LHCN-M2 (cell line): ENCODE results near the gene RALGDS. TPM values are rescaled to one million over a fixed set of nuclear protein-coding genes. Genes with fewer than 3 reads are reported as not detected.

Experiments used
- DNase-seq: peaks from one replicate; pipeline ENCODE4 v3.0.0-alpha.2; 2012; ENCODE audit warnings: low read depth
- total RNA-seq: library from RNA; depleted of rRNA; stranded (reverse); fragments of >200 nt; gene quantifications from 2 replicates; pipeline ENCODE4 v1.2.3, GENCODE V29; 2014

The RALGDS gene
- total RNA-seq, 1 experiment from 2014 or later: 17.8 TPM

GRCh38 chr9:133151601-133152525 is 30.8 kb upstream of the RALGDS start:
- no peak for DNase-seq

GRCh38 chr9:133151041-133151440 is 30.0 kb upstream of the RALGDS start:
- DNase-seq: no peak

GRCh38 chr9:133149130-133150015 is 28.3 kb upstream of the RALGDS start:
- peak; percentile 80 for DNase-seq

DNA sequence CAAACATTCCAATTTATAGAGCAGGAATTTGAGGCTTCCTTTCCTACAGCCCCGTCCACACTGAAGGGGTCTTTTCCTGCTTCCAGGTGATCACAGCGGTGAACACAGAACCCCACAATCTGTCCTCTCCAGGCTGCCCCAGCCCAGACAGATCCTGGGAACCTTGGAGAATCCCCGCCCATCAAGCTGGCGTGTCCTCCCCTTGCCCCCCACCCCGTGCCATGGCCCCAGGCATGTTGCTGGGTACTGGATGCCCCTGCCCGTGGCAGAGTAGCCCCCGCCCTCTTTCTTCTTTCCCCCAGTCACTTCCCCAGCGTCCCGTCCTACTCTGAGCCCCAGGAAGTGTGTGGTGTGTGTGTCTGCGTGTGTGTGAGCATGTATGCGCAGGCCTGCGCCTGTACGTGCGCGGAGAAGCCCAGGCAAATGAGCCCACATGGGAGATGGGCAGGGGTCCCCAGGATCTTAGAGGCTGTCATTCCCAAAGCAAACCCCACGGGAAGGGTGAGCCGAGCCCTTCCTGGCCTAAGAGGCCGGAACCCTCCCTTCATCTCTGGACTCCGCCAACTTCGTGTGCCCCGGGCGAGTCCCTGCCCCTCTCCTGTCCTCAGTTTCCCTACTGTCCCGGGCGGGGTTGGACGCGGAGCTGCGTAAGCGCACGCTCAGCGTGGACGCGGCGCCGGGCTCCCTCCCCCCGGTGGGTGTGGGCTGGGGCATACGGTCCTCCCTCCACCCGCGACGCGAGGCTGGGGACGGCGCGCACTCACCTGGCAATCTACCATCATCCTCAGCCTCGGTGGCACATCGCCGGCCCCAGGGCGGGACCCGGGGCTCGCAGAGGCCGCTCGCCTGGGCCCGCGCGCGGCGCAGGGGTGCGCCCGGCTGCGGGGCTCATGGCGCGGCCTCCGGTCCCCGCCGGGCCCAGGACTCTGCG is 27.4 kb upstream of the RALGDS start:
- no peak for DNase-seq

- peak; percentile 36 for DNase-seq
These were observed 26.6 kb upstream of the RALGDS start for GRCh38 chr9:133147412-133148198.

- DNase-seq: no peak
These were observed 25.8 kb upstream of the RALGDS start for GRCh38 chr9:133146746-133147411.

- DNase-seq: no peak
These were observed 24.1 kb upstream of the RALGDS start for GRCh38 chr9:133144904-133145851.

- DNase-seq: peak; percentile 49
These were observed 23.3 kb upstream of the RALGDS start for GRCh38 chr9:133144142-133144903.

DNA sequence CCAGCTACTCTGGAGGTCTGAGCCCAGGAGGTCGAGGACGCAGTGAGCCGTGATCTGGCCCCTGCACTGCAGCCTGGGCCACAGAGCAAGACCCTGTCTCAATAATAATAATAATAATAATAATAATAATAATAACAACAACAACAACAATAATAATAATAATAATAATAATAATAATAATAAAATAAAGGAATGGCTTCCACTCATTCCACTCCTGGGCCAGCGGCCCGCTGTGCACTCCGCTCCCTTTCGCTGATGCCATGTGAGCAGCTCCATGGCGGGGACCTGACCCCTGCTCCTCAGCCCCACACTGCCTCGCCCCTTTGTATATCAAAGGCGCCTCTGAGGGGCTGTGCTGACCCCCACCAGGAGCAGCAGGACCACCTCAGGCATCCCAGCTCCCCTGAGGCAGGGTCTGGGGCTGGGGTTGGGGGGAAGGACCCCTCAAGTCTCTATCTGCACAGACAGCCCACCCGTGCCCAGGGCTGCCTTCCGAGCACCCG is 22.6 kb upstream of the RALGDS start:
- DNase-seq: no peak

GRCh38 chr9:133142684-133143622 is 21.9 kb upstream of the RALGDS start:
- no peak for DNase-seq

GRCh38 chr9:133141833-133142595 is 21.0 kb upstream of the RALGDS start:
- DNase-seq: no peak

GRCh38 chr9:133140606-133141005 is 19.6 kb upstream of the RALGDS start:
- no peak for DNase-seq

GRCh38 chr9:133140174-133140505 is 19.1 kb upstream of the RALGDS start:
- no peak for DNase-seq

DNA sequence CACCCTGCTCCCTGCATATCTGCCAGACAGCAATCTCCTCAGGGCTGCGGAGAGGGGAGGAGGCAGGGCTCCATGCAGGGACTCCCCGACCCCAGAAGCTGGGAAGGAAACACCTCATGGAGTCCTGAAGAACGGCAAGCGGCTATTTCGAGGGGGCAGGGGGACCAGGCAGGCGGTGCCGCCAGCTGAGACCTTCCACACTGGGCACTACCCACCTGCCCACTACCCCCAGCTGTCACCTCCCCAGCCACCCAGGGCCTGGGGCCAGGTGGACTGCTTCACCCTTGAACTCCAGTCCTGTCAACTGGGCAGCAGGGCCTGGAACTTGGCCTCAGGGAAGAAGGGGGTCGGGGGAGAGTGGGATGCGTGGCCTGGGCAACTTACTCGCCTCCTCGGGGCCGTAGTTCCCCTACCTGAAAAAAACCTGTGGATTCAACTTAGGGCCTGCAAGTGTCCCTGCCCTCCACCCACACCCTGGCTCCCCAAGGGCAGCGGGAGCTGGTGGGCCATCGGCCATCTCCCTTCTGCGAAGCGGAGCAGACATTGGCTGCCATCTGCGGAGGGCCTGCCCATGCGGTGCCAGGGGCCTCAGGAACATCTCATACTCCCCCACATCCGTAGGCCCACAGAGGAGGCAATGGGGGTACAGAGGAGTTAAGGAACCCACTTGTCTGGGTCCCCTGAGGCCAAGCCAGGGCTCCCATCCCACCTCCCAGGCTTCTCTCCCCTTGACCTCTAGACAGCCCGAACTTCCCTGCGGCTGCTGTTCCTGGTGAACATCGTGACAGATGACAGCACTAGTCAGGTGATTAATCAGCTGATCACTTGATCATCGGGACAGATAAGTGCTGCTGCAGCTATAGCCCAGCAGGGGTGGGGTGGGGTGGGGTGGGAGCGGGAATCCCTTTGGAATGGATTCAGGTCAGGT is 18.5 kb upstream of the RALGDS start:
- no peak for DNase-seq
